Psoas muscle (tissue), 8 donors: ENCODE data around the gene CADM1. TPM values are rescaled to one million over a fixed set of nuclear protein-coding genes. Genes with fewer than 3 reads are reported as not detected.

Source experiments
- ATAC-seq, 4 donors: fragments of 200-7000 bp; cut with Tn5 transposase; one replicate each; pipeline ENCODE4 v1.9.1; 2020; ENCODE audit warnings: moderate library complexity in 3 of 4, mild to moderate bottlenecking in 2 of 4
- DNase-seq, 2 donors: peaks; one replicate each; pipeline ENCODE4 v3.0.0-alpha.2; 2020
- H3K27ac ChIP-seq: fragments of 200-600 bp; one replicate; pipeline ENCODE4 v1.8.0; 2022
- H3K27me3 ChIP-seq, 3 donors: fragments of 200-600 bp in 1 of 3; one replicate each; pipeline versions ENCODE4 v1.6.1 to v1.8.0; 2013 to 2022; ENCODE audit warnings: low read length in 2 of 3, mild to moderate bottlenecking in 2 of 3, moderate library complexity in 1 of 3; ENCODE audit not compliant: insufficient read depth in 3 of 3
- H3K36me3 ChIP-seq, 2 donors: fragments of 200-600 bp in 1 of 2; one replicate each; pipeline versions ENCODE4 v1.6.1 to v1.8.0; 2013 to 2022; ENCODE audit warnings: low read depth in 1 of 2, mild to moderate bottlenecking in 1 of 2, moderate library complexity in 1 of 2; ENCODE audit not compliant: insufficient read depth in 1 of 2
- H3K4me1 ChIP-seq: fragments of 200-600 bp; one replicate; pipeline ENCODE4 v1.8.0; 2022
- H3K4me3 ChIP-seq: fragments of 200-600 bp; one replicate; pipeline ENCODE4 v1.8.0; 2022; ENCODE audit warnings: mild to moderate bottlenecking
- H3K9me3 ChIP-seq: fragments of 200-600 bp; one replicate; pipeline ENCODE4 v1.8.0; 2022
- WGBS, 3 donors: extraction: QIAGEN DNeasy Blood & Tissue Kit; methylation state at CpG; one replicate each; pipeline versions ENCODE4 v1.1.6 to v1.1.7; 2013; 5-methylcytosine and 5-hydroxymethylcytosine counted together
- intact Hi-C, 2 donors: fragments of 100-400 bp; cut with DNase I; formaldehyde crosslinking; loops; one replicate each; pipeline versions ENCODE4 v1.11.0 to v1.14.2; 2022
- polyA plus RNA-seq, 3 donors: library from polyadenylated mRNA; stranded (reverse); fragments of 200-250 nt; gene quantifications; one replicate each; pipeline ENCODE4 v1.2.3, GENCODE V29; 2013
- total RNA-seq, 4 donors: library from RNA; stranded (reverse); fragmentation: NEBNext Ultra II Directional in 2 of 4; extraction: Animal tissue kit (Norgen Biotek cat#: 25700) in 2 of 4; gene quantifications; one replicate each; pipeline versions ENCODE4 v1.2.1 to v1.2.4, GENCODE V29; 2021 to 2023
- TF ChIP-seq, protein P1 (sequence below): fragments of 200-600 bp; IDR thresholded peaks from one replicate; pipeline ENCODE4 v1.8.0; 2022; ENCODE audit warnings: antibody characterized with exemption
- donor health status: healthy with polysubstance abuse.
- donor health status: DM: no; HTN: no; CAD: no; lungs with moderate emphysema.
- donor health status: Bipolar disorder and iron deficiency.
- donor health status: healthy.
- donor health status: DM: yes; HTN: yes; CAD: no.
- donor health status: DM: no; HTN: no; CAD: no.
- donor health status: DM: no; HTN: no; CAD: no.
- donor health status: DM: yes; HTN: yes; CAD: no.

CADM1 gene
- total and polyA plus RNA-seq, 7 donors, result 3.1 to 12.4 (median 9.5) TPM

- no peak overlapping the region for H3K27ac ChIP-seq
- DNase-seq, result no peak
- TF ChIP-seq, protein P1, sequence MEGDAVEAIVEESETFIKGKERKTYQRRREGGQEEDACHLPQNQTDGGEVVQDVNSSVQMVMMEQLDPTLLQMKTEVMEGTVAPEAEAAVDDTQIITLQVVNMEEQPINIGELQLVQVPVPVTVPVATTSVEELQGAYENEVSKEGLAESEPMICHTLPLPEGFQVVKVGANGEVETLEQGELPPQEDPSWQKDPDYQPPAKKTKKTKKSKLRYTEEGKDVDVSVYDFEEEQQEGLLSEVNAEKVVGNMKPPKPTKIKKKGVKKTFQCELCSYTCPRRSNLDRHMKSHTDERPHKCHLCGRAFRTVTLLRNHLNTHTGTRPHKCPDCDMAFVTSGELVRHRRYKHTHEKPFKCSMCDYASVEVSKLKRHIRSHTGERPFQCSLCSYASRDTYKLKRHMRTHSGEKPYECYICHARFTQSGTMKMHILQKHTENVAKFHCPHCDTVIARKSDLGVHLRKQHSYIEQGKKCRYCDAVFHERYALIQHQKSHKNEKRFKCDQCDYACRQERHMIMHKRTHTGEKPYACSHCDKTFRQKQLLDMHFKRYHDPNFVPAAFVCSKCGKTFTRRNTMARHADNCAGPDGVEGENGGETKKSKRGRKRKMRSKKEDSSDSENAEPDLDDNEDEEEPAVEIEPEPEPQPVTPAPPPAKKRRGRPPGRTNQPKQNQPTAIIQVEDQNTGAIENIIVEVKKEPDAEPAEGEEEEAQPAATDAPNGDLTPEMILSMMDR, result no peak
- no peak for ATAC-seq
- H3K4me3 ChIP-seq, result no peak overlapping the region
- H3K27me3 ChIP-seq, result no peaks in the 10 kb centered on the region
- peaks cover 8% of the 10 kb centered on the region for H3K4me1 ChIP-seq
- intact Hi-C loops, result no loop called here
- H3K9me3 ChIP-seq, result no peaks in the 10 kb centered on the region
- no peaks in the 10 kb centered on the region for H3K36me3 ChIP-seq
- WGBS, 3 donors, result 79 to 96% (median 85%) methylated on average over 4 of the region's 4 CpGs
Measured at GRCh38 chr11:115297330-115297729, 206.9 kb downstream of the CADM1 start.

DNA sequence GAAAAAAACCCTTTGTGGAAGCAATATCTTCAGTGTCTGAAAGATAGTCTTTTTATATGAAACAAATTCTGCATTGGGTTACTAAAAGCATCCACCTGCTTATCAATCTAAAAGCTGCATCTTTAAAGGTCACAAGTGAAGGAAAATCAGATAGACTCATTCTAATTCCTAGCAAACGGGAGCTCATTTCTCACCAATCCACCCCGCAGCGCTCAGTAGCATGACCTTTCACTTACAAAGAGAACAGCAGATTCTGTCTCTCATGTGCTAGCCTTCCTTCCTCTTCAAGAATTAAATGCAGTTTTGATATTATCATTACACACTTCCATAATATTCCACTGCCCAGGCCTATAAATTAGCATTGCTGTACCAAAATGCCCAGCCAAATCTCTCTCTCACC lies 212.9 kb downstream of the CADM1 start:
- DNase-seq, result no peak
- no peaks in the 10 kb centered on the region for H3K9me3 ChIP-seq
- H3K36me3 ChIP-seq, result no peaks in the 10 kb centered on the region
- TF ChIP-seq, protein P1, result no peak
- no peak overlapping the region for H3K27ac ChIP-seq
- no peak overlapping the region for H3K4me3 ChIP-seq
- H3K4me1 ChIP-seq, result no peaks in the 10 kb centered on the region
- H3K27me3 ChIP-seq, result no peaks in the 10 kb centered on the region
- no peak for ATAC-seq
- 68 to 83% (median 71%) methylated on average over 3 of the region's 3 CpGs for WGBS, 3 donors
- intact Hi-C loops, result no loop called here

GRCh38 chr11:115290893-115291292 lies 213.3 kb downstream of the CADM1 start:
- intact Hi-C loops, result no loop called here
- 70 to 73% (median 72%) methylated on average over 6 of the region's 6 CpGs for WGBS, 3 donors

GRCh38 chr11:115290479-115290878 lies 213.7 kb downstream of the CADM1 start:
- intact Hi-C loops, result no loop called here
- H3K27ac ChIP-seq, result no peak overlapping the region
- no peaks in the 10 kb centered on the region for H3K4me1 ChIP-seq
- no peaks in the 10 kb centered on the region for H3K36me3 ChIP-seq
- no peaks in the 10 kb centered on the region for H3K27me3 ChIP-seq
- H3K4me3 ChIP-seq, result no peak overlapping the region
- ATAC-seq, result no peak
- DNase-seq, result no peak
- H3K9me3 ChIP-seq, result no peaks in the 10 kb centered on the region
- TF ChIP-seq, protein P1, result no peak
- WGBS, 3 donors, result 78 to 85% (median 82%) methylated on average over 1 of the region's 1 CpG

More at GRCh38 chr11:115290893-115291292, 213.3 kb downstream of the CADM1 start:
- Histone ChIP-seq H3K27ac (no peak overlapping the region), H3K4me1 (no peaks in the 10 kb centered on the region), H3K27me3 (no peaks in the 10 kb centered on the region), H3K4me3 (no peak overlapping the region), H3K9me3 (no peaks in the 10 kb centered on the region), H3K36me3 (no peaks in the 10 kb centered on the region)
- TF ChIP-seq, protein P1, result no peak
- DNase-seq (no peak), ATAC-seq (peak in 1 of 4 donors; percentile 44)

DNA sequence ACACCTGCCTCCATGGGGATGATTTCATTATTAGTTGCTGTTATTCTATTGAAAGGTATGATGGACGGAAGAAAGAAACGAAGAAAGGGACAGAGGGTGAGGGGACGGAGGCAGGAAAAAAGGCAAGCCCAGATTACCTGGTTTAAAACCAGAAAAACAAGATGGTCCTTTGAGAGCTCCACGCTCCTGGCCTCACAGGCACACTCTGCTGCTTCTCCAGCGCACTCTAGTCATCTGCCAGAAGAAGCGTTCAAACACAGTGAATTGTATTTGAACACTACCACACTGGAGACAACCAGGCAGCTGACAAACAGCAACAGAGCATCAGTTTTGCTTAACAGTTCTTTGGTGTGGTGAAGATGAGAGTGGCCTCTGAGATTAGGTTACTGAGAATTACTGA lies 216.9 kb downstream of the CADM1 start:
- ATAC-seq (no peak), DNase-seq (no peak)
- Histone ChIP-seq H3K36me3 (no peaks in the 10 kb centered on the region), H3K27ac (no peak overlapping the region), H3K9me3 (no peaks in the 10 kb centered on the region), H3K27me3 (no peaks in the 10 kb centered on the region), H3K4me1 (no peaks in the 10 kb centered on the region), H3K4me3 (no peak overlapping the region)
- TF ChIP-seq, protein P1, result no peak
- 86 to 96% (median 95%) methylated on average over 6 of the region's 6 CpGs for WGBS, 3 donors
- intact Hi-C loops, result no loop called here
